Fibroblast of lung (primary cell): ENCODE results near the gene SEMG2. TPM values are rescaled to one million over a fixed set of nuclear protein-coding genes. Genes with fewer than 3 reads are reported as not detected.

ENCODE experiments used
- DNase-seq, 2 donors: peaks; one replicate each; pipeline versions ENCODE4 v3.0.0 to v3.0.0-alpha.2; 2010; ENCODE audit warnings: low read depth in 2 of 2
- H2AFZ ChIP-seq: 2 replicates; pipeline ENCODE4 v1.5.1; 2012; ENCODE audit warnings: low read length, control low read depth, inconsistent platforms
- H3K27ac ChIP-seq: 2 replicates; pipeline ENCODE4 v1.5.1; 2011; ENCODE audit warnings: low read length, control low read depth; ENCODE audit not compliant: insufficient read depth
- H3K27me3 ChIP-seq: 2 replicates; pipeline ENCODE4 v1.5.1; 2011; ENCODE audit warnings: mild to moderate bottlenecking, low read length; ENCODE audit not compliant: control insufficient read depth, insufficient read depth
- H3K36me3 ChIP-seq: 2 replicates; pipeline ENCODE4 v1.5.1; 2011; ENCODE audit warnings: low read length; ENCODE audit not compliant: control insufficient read depth, insufficient read depth
- H3K4me1 ChIP-seq: 2 replicates; pipeline ENCODE4 v1.5.1; 2011; ENCODE audit warnings: low read length; ENCODE audit not compliant: control insufficient read depth, insufficient read depth; ENCODE audit errors: extremely low read depth
- H3K4me2 ChIP-seq: 2 replicates; pipeline ENCODE4 v1.5.1; 2011; ENCODE audit warnings: low read length, control low read depth; ENCODE audit not compliant: insufficient read depth; ENCODE audit errors: extremely low read depth
- H3K4me3 ChIP-seq, 4 experiments: fragments of 200-600 bp in 1 of 4; sonication (generic) in 1 of 4; replicated peaks in 1 of 4; 2 replicates each; pipeline ENCODE4 v1.5.1; 2011 to 2016; ENCODE audit warnings: low read length in 4 of 4, low read depth in 3 of 4, mild to moderate bottlenecking in 3 of 4, control low read depth in 2 of 4, inconsistent platforms in 1 of 4, mixed read lengths in 1 of 4; ENCODE audit not compliant: insufficient read depth in 1 of 4; ENCODE audit errors: control extremely low read depth in 1 of 4
- H3K79me2 ChIP-seq: 2 replicates; pipeline ENCODE4 v1.5.1; 2012; ENCODE audit warnings: mild to moderate bottlenecking, low read length, inconsistent platforms; ENCODE audit not compliant: control insufficient read depth, insufficient read depth
- H3K9ac ChIP-seq: 2 replicates; pipeline ENCODE4 v1.5.1; 2011; ENCODE audit warnings: mild to moderate bottlenecking, low read length, control low read depth; ENCODE audit not compliant: insufficient read depth
- H3K9me3 ChIP-seq: 2 replicates; pipeline ENCODE4 v1.5.1; 2012; ENCODE audit warnings: low read depth, low read length; ENCODE audit not compliant: control insufficient read depth, insufficient read depth
- H4K20me1 ChIP-seq: 2 replicates; pipeline ENCODE4 v1.5.1; 2011; ENCODE audit warnings: low read length; ENCODE audit not compliant: control insufficient read depth, insufficient read depth; ENCODE audit errors: extremely low read depth
- EZH2 ChIP-seq: IDR thresholded peaks from 2 replicates; pipeline ENCODE4 v1.5.1; 2012; ENCODE audit warnings: low read length, control low read depth, mild to moderate bottlenecking; ENCODE audit errors: missing control alignments
- polyA plus RNA-seq, 2 donors: library from polyadenylated mRNA; depleted of rRNA in 1 of 2; stranded (reverse) in 1 of 2; unstranded in 1 of 2; fragments of >200 nt; gene quantifications; 2 replicates each; pipeline ENCODE4 v1.2.1, GENCODE V29; 2011 to 2012; ENCODE audit warnings: missing spikeins in 1 of 2
- total RNA-seq: library from RNA; depleted of rRNA; stranded (reverse); fragments of >200 nt; gene quantifications from 2 replicates; pipeline ENCODE4 v1.2.1, GENCODE V29; 2014
- TF ChIP-seq, protein P1 (sequence below), 2 donors: IDR thresholded peaks in 1 of 2; conservative IDR thresholded peaks in 1 of 2; 1 replicate in 1 of 2; 2 replicates in 1 of 2; pipeline ENCODE4 v1.5.1; 2011 to 2012; ENCODE audit warnings: low read length in 2 of 2, control low read depth in 1 of 2, inconsistent platforms in 1 of 2, low read depth in 1 of 2, mild to moderate bottlenecking in 1 of 2

The SEMG2 gene
- total and polyA plus RNA-seq, 2 donors (not counting 1 experiment from before 2014, with no cell fraction given) = not detected

GRCh38 chr20:45258664-45259063 lies 37.5 kb downstream of the SEMG2 start:
- TF ChIP-seq EZH2 = no peak
- TF ChIP-seq, protein P1, sequence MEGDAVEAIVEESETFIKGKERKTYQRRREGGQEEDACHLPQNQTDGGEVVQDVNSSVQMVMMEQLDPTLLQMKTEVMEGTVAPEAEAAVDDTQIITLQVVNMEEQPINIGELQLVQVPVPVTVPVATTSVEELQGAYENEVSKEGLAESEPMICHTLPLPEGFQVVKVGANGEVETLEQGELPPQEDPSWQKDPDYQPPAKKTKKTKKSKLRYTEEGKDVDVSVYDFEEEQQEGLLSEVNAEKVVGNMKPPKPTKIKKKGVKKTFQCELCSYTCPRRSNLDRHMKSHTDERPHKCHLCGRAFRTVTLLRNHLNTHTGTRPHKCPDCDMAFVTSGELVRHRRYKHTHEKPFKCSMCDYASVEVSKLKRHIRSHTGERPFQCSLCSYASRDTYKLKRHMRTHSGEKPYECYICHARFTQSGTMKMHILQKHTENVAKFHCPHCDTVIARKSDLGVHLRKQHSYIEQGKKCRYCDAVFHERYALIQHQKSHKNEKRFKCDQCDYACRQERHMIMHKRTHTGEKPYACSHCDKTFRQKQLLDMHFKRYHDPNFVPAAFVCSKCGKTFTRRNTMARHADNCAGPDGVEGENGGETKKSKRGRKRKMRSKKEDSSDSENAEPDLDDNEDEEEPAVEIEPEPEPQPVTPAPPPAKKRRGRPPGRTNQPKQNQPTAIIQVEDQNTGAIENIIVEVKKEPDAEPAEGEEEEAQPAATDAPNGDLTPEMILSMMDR (conservative IDR thresholded peaks at IDR 0.05 in 1 of 2, IDR thresholded peaks at IDR 0.05 in 1 of 2; ENCODE audit: low read depth in 1 of 2, low read length in 2 of 2) = no peak
- no peaks in the 10 kb centered on the region for H3K36me3 ChIP-seq
- no peak overlapping the region for H2AFZ ChIP-seq
- H4K20me1 ChIP-seq = no peaks in the 10 kb centered on the region
- H3K9me3 ChIP-seq = no peaks in the 10 kb centered on the region
- H3K4me3 ChIP-seq = no peak overlapping the region
- no peaks in the 10 kb centered on the region for H3K4me1 ChIP-seq
- no peak overlapping the region for H3K9ac ChIP-seq
- H3K79me2 ChIP-seq = no peaks in the 10 kb centered on the region
- DNase-seq = no peak
- H3K27me3 ChIP-seq = peaks cover 2% of the 10 kb centered on the region
- H3K4me2 ChIP-seq = no peak overlapping the region
- no peak overlapping the region for H3K27ac ChIP-seq

DNA sequence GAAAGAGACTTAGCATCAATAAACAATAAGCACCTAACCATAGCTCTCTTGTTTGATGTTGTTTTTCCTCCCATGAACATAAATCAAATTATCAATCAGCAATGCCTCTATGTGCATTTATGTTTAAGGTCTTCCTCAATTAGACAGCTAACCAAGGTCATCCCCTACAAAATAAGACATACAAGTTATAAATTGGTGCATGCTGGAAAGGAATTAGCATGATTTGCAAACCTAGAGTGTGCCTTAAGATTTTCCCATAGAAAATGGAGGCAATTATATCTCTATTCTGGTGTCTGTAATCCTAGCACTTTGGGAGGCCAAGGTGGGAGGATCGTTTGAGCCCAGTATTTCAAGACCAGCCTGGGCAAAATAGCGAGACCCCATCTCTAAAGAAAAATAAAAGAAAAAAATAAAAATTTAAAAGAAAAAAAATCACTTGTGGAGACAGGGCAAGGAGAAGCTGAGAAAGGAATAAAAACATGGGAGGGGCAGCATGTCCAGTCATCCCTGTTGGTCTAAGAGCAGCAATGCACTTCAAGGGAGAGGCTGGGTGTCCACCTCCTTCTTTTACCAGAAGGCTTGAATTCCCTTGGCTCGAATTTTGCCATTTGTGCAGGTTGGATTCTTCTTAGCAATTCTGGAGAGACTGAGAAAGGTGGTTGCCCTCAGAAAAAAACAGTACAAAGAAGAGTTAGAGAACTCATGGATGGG lies 42.5 kb downstream of the SEMG2 start:
- TF ChIP-seq, protein P1 (conservative IDR thresholded peaks at IDR 0.05 in 1 of 2, IDR thresholded peaks at IDR 0.05 in 1 of 2; ENCODE audit: low read depth in 1 of 2, low read length in 2 of 2) = no peak
- TF ChIP-seq EZH2 = no peak
- Histone ChIP-seq H2AFZ (no peak overlapping the region), H4K20me1 (no peaks in the 10 kb centered on the region), H3K4me1 (no peaks in the 10 kb centered on the region), H3K4me3 (no peak overlapping the region), H3K79me2 (no peaks in the 10 kb centered on the region), H3K27me3 (peaks cover 5% of the 10 kb centered on the region), H3K9me3 (no peaks in the 10 kb centered on the region), H3K27ac (no peak overlapping the region), H3K4me2 (no peak overlapping the region), H3K9ac (no peak overlapping the region), H3K36me3 (no peaks in the 10 kb centered on the region)
- DNase-seq = no peak

GRCh38 chr20:45266977-45267376 lies 45.8 kb downstream of the SEMG2 start:
- peaks cover 6% of the 10 kb centered on the region for H3K27me3 ChIP-seq

More at GRCh38 chr20:45266977-45267376, 45.8 kb downstream of the SEMG2 start:
- Histone ChIP-seq H3K4me1 (no peaks in the 10 kb centered on the region), H2AFZ (no peak overlapping the region), H3K36me3 (no peaks in the 10 kb centered on the region), H3K9ac (no peak overlapping the region), H4K20me1 (no peaks in the 10 kb centered on the region), H3K9me3 (no peaks in the 10 kb centered on the region), H3K79me2 (no peaks in the 10 kb centered on the region), H3K4me2 (no peak overlapping the region), H3K4me3 (no peak overlapping the region), H3K27ac (no peak overlapping the region)
- TF ChIP-seq, protein P1 (conservative IDR thresholded peaks at IDR 0.05 in 1 of 2, IDR thresholded peaks at IDR 0.05 in 1 of 2; ENCODE audit: low read depth in 1 of 2, low read length in 2 of 2) = no peak
- TF ChIP-seq EZH2 = no peak
- no peak for DNase-seq
